K562 (cell line): ENCODE results near the gene RBM26. TPM values are rescaled to one million over a fixed set of nuclear protein-coding genes. Genes with fewer than 3 reads are reported as not detected.

Source experiments
- CBFA2T2 ChIP-seq: fragments of 450-650 bp; conservative IDR thresholded peaks from 2 replicates; pipeline ENCODE4 v1.6.1; 2017; ENCODE audit warnings: mild to moderate bottlenecking
- CBFA2T3 ChIP-seq: fragments of 450-650 bp; IDR thresholded peaks from 2 replicates; pipeline ENCODE4 v1.6.1; 2017
- SOX6 ChIP-seq: fragments of 450-650 bp; IDR thresholded peaks from 2 replicates; pipeline ENCODE4 v1.6.1; 2014; ENCODE audit warnings: mild to moderate bottlenecking
- TARDBP ChIP-seq: fragments of 450-650 bp; IDR thresholded peaks from 2 replicates; pipeline ENCODE4 v1.6.1; 2016
- TCF3 ChIP-seq: sonication (generic); formaldehyde crosslinking; IDR thresholded peaks from 2 replicates; pipeline ENCODE4 v1.4.0; 2020; ENCODE audit warnings: mild to moderate bottlenecking, missing genetic modification reagents
- TEAD4 ChIP-seq, 2 experiments: sonication (generic) in 1 of 2; formaldehyde crosslinking in 1 of 2; IDR thresholded peaks; 2 replicates each; pipeline versions ENCODE4 v1.6.1 to v1.8.0; 2012 to 2022; ENCODE audit warnings: borderline replicate concordance in 1 of 2, inconsistent platforms in 1 of 2, low read length in 1 of 2, mild to moderate bottlenecking in 1 of 2, missing genetic modification reagents in 1 of 2
- ZBTB40 ChIP-seq, 2 experiments: fragments of 450-650 bp in 1 of 2; sonication (generic) in 1 of 2; formaldehyde crosslinking in 1 of 2; IDR thresholded peaks; 2 replicates each; pipeline versions ENCODE4 v1.7.1 to v1.9.0; 2016 to 2022; ENCODE audit warnings: inconsistent platforms in 1 of 2, mild to moderate bottlenecking in 1 of 2, missing genetic modification reagents in 1 of 2
- ZNF398 ChIP-seq: fragments of 250-450 bp; sonication (Bioruptor Pico); IDR thresholded peaks from 2 replicates; pipeline ENCODE4 v1.8.0; 2021; ENCODE audit warnings: moderate library complexity, mild to moderate bottlenecking, inconsistent platforms
- polyA plus RNA-seq, 8 experiments: library from polyadenylated mRNA; depleted of rRNA in 4 of 8; stranded (reverse) in 5 of 8; unstranded in 3 of 8; fragments of >200 nt; fragmentation: Nextera tagmentation in 2 of 8; fragmentation: Illumina TruSeq in 1 of 8; extraction: Ambion mirVana in 2 of 8; extraction: Trizol in 1 of 8; gene quantifications; 2 replicates each; pipeline versions ENCODE4 v1.2.1 to v1.2.3, GENCODE V29; 2011 to 2014; ENCODE audit warnings: inconsistent platforms in 1 of 8, missing spikeins in 1 of 8
- total RNA-seq, 7 experiments: library from RNA; depleted of rRNA in 6 of 7; stranded (reverse); fragments of >200 nt in 6 of 7; fragmentation: Illumina TruSeq in 2 of 7; extraction: Trizol in 2 of 7; gene quantifications; 2 replicates each; pipeline versions ENCODE4 v1.2.1 to v1.2.3, GENCODE V29; 2011 to 2021; ENCODE audit warnings: low replicate concordance in 1 of 7
- TF ChIP-seq, protein P1 (sequence below): sonication (generic); IDR thresholded peaks from 2 replicates; pipeline ENCODE4 v1.6.1; 2016

Gene RBM26
- total and polyA plus RNA-seq, 9 of the 15 experiments (the other 6 are each of a cell fraction or from before 2014, with no cell fraction given): 10.0 to 42.4 (median 26.4) TPM

GRCh38 chr13:79290595-79291244 is 115.3 kb downstream of the RBM26 start (continued):
- TF ChIP-seq, protein P1, sequence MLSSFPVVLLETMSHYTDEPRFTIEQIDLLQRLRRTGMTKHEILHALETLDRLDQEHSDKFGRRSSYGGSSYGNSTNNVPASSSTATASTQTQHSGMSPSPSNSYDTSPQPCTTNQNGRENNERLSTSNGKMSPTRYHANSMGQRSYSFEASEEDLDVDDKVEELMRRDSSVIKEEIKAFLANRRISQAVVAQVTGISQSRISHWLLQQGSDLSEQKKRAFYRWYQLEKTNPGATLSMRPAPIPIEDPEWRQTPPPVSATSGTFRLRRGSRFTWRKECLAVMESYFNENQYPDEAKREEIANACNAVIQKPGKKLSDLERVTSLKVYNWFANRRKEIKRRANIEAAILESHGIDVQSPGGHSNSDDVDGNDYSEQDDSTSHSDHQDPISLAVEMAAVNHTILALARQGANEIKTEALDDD: 0 out of 2 replicates have a peak, but pooled peaks have one; percentile 12
- TF ChIP-seq SOX6 (peak; percentile 48), CBFA2T2 (peak; percentile 62), TEAD4 (IDR thresholded peaks at IDR 0.05; ENCODE audit: low read length) (peak; percentile 67), TEAD4 (CRISPR knock-in tag; IDR thresholded peaks at IDR 0.05; ENCODE audit: borderline replicate concordance) (no peak), TCF3 (peak; percentile 48), ZBTB40 (IDR thresholded peaks at IDR 0.05) (no peak), ZBTB40 (CRISPR knock-in tag; IDR thresholded peaks at IDR 0.05) (no peak), CBFA2T3 (peak; percentile 79), TARDBP (no peak), ZNF398 (CRISPR knock-in tag) (no peak)
- TF ChIP-seq, all 486 proteins: peak for 10
